ENCODE results near the gene ATG13. TPM values are rescaled to one million over a fixed set of nuclear protein-coding genes. Genes with fewer than 3 reads are reported as not detected.

ATG13 gene
- total RNA-seq, 4 donors from 2014 or later = 33.4 to 76.0 (median 67.0) TPM

DNA sequence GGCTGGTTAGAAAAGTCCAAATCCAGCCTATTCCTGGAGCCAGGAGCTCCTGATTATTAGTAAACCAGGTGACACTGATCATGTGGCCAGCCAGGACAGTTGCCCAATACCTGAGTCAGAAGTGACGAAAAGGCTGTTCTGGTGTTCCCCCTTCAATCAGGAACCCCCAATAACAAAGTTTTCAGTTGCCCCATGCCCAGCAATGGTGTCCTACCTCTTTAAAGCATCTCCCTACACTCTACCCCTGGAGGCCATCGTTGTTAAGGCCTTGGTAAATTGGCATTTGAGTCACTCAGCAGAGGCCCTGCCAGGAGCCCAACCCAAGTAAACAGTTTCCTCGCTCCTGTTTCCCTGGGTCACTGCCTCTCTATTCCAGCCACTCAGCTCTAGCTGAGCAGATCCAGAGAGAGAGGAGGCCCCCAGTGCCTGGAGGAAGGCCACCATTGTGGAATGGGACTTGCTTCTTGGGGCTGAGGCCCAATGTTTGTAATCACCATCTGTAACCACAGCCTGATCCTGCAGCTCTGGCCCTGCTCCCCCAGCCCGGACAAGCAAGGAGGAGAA, 58.0 kb downstream of the ATG13 start:
- ATAC-seq (peak; percentile 82 to 84), DNase-seq (peak; percentile 74 to 84)
- no peaks in the 10 kb centered on the region for H3K27me3 ChIP-seq
- peak overlapping the region; percentile 85 to 92 (median 88) for H3K27ac ChIP-seq
- in situ Hi-C loops (cut with MboI; ENCODE audit: low sequenced_read_pairs in 4 of 4) = no loop called here
- H3K36me3 ChIP-seq = peaks cover 0 to 57% of the 10 kb centered on the region in 2 donors
- peaks cover 22 to 34% of the 10 kb centered on the region in 2 donors for H3K4me1 ChIP-seq
- TF ChIP-seq, protein P1, sequence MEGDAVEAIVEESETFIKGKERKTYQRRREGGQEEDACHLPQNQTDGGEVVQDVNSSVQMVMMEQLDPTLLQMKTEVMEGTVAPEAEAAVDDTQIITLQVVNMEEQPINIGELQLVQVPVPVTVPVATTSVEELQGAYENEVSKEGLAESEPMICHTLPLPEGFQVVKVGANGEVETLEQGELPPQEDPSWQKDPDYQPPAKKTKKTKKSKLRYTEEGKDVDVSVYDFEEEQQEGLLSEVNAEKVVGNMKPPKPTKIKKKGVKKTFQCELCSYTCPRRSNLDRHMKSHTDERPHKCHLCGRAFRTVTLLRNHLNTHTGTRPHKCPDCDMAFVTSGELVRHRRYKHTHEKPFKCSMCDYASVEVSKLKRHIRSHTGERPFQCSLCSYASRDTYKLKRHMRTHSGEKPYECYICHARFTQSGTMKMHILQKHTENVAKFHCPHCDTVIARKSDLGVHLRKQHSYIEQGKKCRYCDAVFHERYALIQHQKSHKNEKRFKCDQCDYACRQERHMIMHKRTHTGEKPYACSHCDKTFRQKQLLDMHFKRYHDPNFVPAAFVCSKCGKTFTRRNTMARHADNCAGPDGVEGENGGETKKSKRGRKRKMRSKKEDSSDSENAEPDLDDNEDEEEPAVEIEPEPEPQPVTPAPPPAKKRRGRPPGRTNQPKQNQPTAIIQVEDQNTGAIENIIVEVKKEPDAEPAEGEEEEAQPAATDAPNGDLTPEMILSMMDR (IDR thresholded peaks at IDR 0.05 in 4 of 5, conservative IDR thresholded peaks at IDR 0.05 in 1 of 5) = no peak
- peak in 1 of 2 donors; percentile 37 for TF ChIP-seq POLR2A (IDR thresholded peaks at IDR 0.05)
- no peak overlapping the region for H3K4me3 ChIP-seq
- intact Hi-C loops (cut with DNase I; ENCODE audit: low total_unique reads) = loop anchor here (2.0 kb wide), 2 partner anchors 21 to 35 kb away; no protein-coding TSS in a partner anchor
- H3K9me3 ChIP-seq = no peaks in the 10 kb centered on the region

DNA sequence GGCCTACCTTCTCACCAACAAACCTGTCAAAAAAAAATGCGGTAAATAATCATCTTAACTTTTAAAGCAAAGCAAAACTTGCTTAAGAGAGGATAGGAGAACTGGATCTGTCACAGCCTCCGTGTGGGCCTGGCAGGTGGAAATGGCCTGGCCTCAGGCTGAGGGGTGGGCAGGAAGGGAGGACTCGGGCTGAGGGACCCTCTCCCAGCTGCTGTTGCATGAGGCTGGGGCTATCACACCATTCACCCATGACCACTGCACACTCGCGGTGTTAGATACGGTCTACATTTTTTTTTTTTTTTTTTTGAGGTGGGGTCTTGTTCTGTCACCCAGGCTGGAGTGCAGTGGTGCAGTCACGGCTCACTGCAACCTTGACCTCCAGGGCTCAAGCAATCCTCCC, 58.6 kb downstream of the ATG13 start:
- Histone ChIP-seq H3K4me1 (peaks cover 22 to 34% of the 10 kb centered on the region in 2 donors), H3K36me3 (peaks cover 0 to 57% of the 10 kb centered on the region in 2 donors)
- ATAC-seq = no peak

DNA sequence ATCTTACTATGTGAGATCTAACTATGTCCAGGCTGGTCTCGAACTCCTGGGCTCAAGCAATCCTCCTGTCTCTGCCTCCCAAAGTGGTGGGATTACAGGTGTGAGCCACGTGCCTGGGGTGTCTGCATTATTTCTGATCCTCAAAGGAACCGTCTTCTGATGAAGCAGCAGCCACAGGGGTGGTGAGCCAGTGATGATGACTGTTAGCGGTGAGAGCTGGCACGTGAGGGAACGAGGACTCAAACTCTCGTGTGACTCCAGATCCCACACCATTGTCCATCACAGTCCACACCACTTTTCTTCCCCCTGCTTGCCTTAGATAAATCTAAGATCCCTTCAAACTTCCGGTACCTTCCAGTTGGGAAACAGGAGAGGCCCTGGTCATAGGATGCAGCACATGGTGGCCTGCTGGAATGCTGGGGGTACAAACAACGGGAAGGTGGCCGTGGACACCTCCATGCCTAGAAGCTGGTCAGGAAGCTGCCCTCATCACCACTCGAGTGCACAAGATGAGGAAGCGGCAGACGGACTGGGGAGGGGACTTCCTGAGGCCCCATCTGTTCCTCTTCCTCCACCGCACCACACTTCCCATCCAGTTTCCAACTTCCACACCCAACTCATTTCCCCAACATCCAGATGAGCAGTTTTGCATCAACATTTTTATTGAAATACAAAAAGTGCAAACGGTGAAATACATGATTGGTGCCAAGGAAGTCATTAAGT, 59.2 kb downstream of the ATG13 start:
- Histone ChIP-seq H3K36me3 (peaks cover 0 to 58% of the 10 kb centered on the region in 2 donors), H3K9me3 (no peaks in the 10 kb centered on the region), H3K27ac (peak overlapping the region; percentile 85 to 92 (median 88)), H3K27me3 (no peaks in the 10 kb centered on the region), H3K4me3 (no peak overlapping the region), H3K4me1 (peaks cover 22 to 34% of the 10 kb centered on the region in 2 donors)
- intact Hi-C loops (cut with DNase I; ENCODE audit: low total_unique reads) = no loop called here
- ATAC-seq (no peak), DNase-seq (no peak)
- TF ChIP-seq POLR2A (IDR thresholded peaks at IDR 0.05) = no peak
- TF ChIP-seq, protein P1 (IDR thresholded peaks at IDR 0.05 in 4 of 5, conservative IDR thresholded peaks at IDR 0.05 in 1 of 5) = no peak
- in situ Hi-C loops (cut with MboI; ENCODE audit: low sequenced_read_pairs in 4 of 4) = no loop called here

More for the DNA sequence above, 58.6 kb downstream of the ATG13 start:
- DNase-seq = no peak
- Histone ChIP-seq H3K4me3 (no peak overlapping the region), H3K27me3 (no peaks in the 10 kb centered on the region), H3K9me3 (no peaks in the 10 kb centered on the region), H3K27ac (peak overlapping the region; percentile 85 to 92 (median 88))
- intact Hi-C loops (cut with DNase I; ENCODE audit: low total_unique reads) (loop anchor here (2.0 kb wide), 2 partner anchors 21 to 35 kb away; no protein-coding TSS in a partner anchor), in situ Hi-C loops (cut with MboI; ENCODE audit: low sequenced_read_pairs in 4 of 4) (no loop called here)
- TF ChIP-seq, protein P1 (IDR thresholded peaks at IDR 0.05 in 4 of 5, conservative IDR thresholded peaks at IDR 0.05 in 1 of 5) = no peak

DNA sequence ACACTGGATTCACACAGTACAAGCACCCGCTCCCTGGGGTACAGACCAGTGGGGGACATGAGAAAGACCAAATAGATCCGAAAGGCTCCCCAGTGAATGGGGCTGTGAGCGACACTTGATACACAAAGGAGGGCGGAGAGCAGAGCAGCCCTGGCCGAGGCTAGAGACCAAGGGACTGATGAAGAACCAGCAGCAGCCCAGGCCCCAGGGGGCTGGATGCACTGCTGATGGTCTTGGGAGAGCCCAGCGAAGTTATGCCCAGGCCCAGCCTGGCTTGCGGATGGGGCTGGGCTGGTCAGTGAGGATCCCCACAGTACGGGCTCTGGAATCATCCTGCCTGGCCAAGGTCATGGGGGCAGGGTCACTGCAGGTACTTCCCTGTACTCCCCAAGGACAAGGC, 59.8 kb downstream of the ATG13 start:
- peaks cover 22 to 34% of the 10 kb centered on the region in 2 donors for H3K4me1 ChIP-seq
- DNase-seq (no peak), ATAC-seq (no peak)
- no peaks in the 10 kb centered on the region for H3K27me3 ChIP-seq
- H3K27ac ChIP-seq = peak overlapping the region; percentile 85 to 92 (median 88)
- in situ Hi-C loops (cut with MboI; ENCODE audit: low sequenced_read_pairs in 4 of 4) (no loop called here), intact Hi-C loops (cut with DNase I; ENCODE audit: low total_unique reads) (no loop called here)
- H3K36me3 ChIP-seq = peaks cover 0 to 56% of the 10 kb centered on the region in 2 donors
- no peak for TF ChIP-seq POLR2A (IDR thresholded peaks at IDR 0.05)
- TF ChIP-seq, protein P1 (IDR thresholded peaks at IDR 0.05 in 4 of 5, conservative IDR thresholded peaks at IDR 0.05 in 1 of 5) = no peak
- H3K4me3 ChIP-seq = no peak overlapping the region
- H3K9me3 ChIP-seq = no peaks in the 10 kb centered on the region

All from gastrocnemius medialis (tissue), 4 donors.